Stimulated activated naive CD4-positive, alpha-beta T cell treated with Interleukin-2 at 50 U/mL for 16 hours (primary cell): ENCODE data around the gene GPR32.
"Not testable (repeated sequence)": the region's sequence is repeated elsewhere in the genome, so short reads cannot be mapped to it uniquely, and the experiment has no call there.

Experiments
- DNase-seq: peaks from one replicate; lab custom pipeline; 2025; lab: John Stamatoyannopoulos, UW

GPR32 gene

DNA sequence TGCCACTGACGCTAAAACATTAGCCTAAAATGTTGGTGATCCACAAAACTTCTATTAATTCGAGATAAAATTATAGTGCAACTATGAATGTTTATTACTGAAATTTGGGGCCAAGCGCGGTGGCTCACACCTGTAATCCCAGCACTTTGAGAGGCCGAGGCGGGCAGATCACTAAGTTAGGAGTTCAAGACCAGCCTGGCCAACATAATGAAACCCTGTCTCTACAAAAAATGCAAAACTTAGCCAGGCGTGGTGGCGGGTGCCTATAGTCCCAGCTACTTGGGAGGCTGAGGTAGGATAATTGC, 13.5 kb downstream of the GPR32 start:
- DNase-seq = not testable (repeated sequence)

DNA sequence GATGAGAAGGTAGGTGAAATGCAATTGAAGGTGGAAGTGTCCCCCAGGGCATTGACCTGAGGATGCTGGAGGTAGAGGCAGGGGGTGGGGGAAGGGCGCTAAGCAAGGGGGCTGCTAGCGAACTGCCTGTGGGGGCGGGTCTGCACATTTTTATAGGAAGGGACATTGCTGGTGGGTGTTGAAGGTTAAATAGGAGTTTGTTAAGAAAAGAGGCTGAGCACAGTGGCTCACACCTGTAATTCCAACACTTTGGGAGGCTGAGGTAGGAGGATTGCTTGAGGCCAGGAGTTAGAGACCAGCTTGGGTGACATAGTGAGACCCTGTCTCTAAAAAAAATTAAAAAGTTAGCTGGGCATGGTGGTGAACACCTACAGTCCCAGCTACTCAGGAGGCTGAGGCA, 14.4 kb downstream of the GPR32 start:
- no peak for DNase-seq

DNA sequence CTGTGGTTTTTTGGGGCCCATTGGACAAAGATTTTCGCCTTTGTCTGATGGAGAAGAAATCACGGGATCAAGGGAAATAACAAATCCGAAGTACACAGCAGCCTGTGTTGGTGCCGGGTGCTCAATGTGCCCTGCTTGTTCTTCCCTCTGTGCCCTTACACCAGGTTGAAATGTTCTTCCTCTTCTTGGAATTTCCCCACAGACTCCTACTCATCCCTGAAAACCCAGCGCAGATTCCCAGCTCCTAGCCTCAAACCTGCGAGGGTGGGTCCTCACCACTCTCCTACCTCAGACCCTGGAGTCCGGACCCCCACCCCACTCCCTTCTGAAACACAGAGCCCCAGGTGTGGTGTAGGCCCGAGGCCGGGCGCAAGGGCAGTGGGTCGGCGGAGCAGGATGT, 15.1 kb downstream of the GPR32 start:
- no peak for DNase-seq

DNA sequence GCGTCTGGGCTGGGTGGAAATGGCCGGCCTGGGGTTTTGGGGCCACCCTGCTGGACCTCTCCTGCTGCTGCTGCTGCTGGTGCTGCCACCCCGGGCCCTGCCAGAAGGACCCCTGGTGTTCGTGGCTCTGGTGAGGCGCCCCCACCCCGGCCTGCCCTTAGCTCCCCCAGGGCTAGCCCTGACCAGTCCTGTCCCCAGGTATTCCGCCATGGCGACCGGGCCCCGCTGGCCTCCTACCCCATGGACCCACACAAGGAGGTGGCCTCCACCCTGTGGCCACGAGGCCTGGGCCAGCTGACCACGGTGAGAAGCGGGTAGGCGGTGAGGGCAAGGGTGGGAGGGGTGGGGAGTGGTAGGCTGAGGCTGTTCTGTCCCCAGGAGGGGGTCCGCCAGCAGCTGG, 20.1 kb downstream of the GPR32 start, which contains the start of gene ACP4:
Gene ACP4 (plus strand): TSS at position 20 of the 400 bp plus-strand sequence. CDS start 0 bp downstream, at position 20.
- DNase-seq = no peak

DNA sequence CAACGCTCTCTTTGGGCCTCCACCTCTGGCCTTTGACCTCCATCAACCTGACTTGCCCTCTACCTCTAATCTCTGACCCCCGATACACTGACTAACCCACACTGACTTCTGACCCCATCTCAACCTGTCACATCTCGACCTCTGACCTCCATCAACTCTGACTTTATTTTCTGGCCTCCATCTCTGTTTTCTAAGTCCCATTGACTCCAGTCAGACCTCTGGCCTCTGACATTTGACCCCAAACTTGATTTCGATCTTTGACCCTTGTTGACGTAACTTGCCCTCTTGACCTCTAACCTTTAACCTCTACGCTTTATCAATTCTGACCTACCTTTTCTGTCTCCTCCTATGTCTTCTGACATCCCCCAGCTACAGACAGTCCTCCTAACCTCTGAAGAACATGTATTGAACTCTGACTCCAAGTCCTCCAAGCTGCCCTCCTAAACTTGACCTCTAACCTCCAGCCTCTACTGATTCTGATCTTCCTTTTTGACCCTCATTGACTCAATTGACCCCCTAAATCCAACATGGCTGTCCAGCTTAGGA, 20.7 kb downstream of the GPR32 start:
- DNase-seq = no peak

DNA sequence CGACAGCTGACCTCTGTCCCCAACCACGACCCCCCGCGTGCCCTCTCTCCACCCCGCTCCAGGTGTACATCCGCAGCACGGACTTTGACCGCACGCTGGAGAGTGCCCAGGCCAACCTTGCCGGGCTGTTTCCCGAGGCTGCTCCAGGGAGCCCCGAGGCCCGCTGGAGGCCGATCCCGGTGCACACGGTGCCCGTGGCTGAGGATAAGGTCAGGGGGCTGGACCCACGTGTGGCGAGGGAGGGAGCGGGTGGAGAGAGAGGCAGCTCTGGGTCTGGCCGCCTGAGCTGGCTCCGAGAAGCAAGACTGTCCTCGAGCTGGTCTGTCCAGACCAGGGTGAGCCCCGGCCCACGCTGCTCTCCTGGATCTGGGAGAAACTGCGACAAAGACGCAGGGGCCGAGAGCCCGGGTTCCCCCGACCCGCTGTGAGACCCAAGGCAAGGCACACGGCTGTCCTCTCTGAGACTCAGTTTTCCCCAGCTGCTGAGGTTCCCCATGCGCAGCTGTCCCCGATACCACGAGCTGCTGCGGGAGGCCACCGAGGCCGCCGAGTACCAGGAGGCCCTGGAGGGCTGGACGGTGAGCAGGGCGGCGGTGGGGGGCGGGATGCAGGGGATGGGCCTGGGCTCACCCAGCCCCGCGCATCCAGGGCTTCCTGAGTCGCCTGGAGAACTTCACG, 21.5 kb downstream of the GPR32 start:
- DNase-seq = no peak

DNA sequence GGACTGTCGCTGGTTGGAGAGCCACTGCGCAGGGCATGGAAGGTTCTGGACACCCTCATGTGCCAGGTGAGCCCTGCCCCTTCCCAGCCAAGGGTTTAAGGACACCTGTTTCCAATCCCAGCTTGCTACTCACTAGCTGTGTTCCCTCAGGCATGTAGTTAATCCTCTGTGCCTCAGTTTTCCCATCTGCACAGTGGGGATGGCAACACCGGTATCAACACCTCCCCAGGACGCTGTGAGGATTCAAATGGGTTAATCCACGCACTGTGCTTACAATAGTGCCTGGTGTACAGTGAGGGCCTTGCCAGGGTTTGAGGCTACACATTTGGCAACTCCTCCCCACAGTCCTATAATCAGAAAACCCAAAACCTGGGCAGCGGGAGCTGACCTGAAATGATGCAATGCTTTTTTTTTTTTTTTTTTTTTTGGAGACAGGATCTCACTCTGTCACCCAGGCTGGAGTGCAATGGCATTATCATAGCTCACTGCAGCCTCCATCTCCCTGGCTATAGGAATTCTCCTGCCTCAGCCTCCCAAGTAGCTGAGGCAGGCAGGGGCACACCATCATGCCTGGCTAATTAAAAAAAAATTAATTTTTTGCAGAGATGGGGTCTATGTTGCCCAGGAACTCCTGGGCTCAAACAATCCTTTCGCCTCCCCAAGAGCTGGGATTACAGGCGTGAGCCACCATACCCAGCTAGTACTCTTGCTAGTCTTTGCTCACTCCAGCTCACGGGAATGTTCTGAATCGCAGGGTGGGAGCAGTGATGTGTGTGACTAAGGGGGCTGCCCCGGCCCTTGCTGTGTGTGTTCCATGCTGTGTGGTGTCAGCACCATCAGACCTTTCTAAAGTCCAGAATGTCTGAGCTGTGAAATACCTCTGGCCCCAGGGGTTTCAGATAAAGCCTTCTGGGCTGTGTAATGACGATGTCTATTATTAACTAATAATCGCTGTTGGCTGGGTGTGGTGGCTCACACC, 22.3 kb downstream of the GPR32 start:
- no peak for DNase-seq

DNA sequence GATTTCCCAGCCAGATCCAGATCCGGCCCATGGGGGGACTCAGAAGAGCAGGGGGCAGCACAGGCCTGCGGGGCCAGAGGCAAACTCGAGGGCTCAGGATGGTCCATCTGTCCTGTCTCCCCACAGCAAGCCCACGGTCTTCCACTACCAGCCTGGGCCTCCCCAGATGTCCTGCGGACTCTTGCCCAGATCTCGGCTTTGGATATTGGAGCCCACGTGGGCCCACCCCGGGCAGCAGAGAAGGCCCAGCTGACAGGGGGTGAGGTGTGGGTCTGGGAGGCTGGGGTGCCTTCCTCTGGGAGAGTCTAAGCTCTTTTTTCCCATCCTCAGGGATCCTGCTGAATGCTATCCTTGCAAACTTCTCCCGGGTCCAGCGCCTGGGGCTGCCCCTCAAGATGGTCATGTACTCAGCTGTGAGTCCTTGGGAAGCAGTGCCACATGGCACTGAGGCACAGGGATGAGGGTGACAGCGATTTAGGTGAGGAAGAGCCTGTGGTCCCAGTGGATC, 23.3 kb downstream of the GPR32 start:
- no peak for DNase-seq

DNA sequence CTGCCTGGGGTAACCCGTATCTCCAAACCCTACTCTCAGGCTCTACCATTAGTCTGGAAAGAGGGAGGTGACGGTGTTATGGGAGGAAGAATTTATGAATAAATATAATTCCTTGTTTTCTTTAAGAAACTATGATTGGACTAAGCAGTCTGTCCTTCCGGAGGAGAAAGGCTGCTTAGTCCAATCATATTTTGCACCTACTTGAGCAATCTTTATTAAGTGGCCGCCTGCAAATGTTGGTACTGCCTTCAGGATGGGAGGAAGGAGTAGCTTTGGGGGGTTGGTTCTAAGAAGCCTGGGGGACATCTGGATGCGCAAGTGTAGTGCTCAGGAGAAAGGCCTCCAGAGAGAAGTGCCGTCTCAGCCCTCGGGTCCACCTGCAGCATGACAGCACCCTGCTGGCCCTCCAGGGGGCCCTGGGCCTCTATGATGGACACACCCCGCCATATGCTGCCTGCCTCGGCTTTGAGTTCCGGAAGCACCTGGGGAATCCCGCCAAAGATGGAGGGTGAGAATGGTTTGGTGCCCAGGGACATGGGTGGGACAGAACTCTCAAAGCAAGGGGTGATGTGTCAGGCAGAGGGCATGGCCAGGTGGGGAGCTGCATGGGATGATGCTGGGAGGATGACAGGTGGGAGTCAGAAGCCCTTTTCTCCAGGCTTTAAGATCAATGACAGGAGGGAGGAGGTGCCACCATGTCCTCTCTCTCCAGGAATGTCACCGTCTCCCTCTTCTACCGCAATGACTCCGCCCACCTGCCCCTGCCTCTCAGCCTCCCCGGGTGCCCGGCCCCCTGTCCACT, 24.0 kb downstream of the GPR32 start:
- DNase-seq = no peak

DNA sequence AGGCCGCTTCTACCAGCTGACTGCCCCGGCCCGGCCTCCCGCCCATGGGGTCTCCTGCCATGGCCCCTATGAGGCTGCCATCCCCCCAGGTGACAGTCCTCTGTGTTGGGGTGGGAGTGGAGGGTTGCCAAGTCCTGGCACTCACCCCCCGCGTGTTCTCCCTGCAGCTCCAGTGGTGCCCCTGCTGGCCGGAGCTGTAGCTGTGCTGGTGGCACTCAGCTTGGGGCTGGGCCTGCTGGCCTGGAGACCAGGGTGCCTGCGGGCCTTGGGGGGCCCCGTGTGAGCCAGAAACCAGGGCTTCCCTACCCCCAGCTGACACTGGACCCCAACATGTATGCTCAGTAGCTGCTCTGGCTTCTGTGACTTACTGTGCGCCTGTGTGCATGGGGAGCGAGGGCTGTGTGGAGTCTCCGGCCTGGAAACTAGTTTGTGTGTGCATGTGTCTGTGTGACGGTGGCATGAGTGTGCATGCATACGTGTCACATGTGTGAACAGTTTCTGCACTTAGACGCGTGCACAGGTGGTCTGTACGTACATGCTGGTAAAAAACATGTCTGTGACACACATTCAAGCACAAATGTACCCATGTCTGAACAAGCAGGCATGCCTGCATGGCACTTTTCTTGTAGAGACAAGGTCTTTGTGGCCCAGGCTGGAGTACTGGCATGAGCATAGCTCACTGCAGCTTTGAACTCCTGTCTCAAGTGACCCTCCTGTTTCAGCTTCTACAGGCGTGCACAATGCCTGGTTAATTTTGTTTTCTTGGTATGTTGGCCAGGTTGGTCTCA, 24.8 kb downstream of the GPR32 start:
- DNase-seq = no peak

DNA sequence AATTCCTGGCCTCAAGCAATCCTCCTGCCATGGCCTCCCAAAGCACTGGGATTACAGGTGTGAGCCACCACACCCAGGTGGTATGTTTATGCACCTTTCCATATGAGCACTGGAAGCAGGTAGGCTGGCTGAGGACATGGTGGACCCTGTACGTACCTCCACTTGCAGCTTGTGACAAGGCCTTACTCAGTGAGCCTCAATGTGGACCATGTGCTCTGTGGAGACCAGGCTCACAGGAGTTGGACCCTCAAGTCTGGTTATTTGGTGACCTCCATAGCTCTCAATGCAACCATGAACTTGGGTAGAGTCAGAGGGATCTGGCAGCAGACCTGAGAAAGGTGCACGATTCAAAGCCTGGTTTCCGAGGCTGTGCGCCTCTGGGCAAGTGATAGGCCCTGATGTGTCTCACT, 25.4 kb downstream of the GPR32 start:
- DNase-seq = no peak

DNA sequence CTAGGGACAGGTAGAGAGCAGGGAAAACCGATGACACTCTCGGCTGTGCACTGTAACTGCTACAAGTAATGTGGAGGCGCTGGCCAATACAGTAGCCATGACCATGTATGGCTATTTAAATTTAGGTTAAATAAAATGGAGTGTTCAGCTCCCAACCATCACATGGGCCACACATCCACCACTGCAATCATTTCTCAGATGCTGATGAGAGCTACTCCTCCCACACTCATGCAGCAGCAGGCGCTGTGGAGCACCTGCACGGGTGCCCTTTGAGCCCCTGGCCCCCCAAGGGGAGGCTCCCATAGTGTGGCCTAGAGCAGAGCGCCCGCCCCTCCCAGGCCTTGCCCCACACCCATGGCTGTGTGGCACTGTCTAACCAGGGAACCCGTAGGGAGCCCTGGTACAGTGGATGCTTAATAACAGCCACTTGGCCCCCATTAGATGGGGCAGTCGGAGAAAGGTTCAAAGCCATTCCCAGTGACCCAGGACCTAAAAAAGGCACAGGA, 25.9 kb downstream of the GPR32 start:
- no peak for DNase-seq

DNA sequence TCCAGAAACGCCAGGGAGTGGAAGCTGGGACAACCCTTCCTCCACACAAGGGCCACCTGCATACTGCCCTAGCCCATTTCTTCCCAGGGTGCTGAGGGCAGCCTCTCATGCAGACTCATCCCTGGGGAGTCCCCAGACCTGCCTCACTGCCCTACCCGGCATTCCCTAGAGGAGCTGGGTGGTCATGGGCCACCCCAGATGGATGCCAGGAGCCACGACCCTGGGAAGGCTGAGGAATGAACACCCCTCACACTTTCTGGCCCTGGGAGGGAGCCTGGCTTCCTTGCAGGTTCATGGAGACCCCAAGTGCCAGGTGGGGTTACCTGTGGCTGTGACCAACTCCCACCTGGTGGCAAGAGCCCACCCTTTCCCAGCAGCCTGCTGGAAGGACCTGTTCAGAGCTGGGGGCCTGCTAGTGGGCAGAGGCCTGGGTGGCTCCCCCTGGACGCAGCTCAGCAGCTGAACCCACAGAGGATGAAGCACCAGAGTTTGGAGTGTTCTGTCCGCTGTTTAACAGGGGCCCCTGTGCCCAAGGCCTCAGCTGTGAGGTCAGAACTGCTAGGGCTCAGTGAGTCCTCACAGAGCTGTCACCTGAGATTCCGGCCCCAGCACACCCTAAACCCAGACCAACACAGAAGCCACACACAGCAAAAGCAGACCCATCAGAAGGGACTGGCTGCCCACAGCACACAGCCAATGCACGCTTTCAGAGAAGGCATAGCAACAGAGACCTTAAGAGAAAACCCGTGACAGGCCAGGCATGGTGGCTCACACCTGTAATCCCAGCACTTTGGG, 26.6 kb downstream of the GPR32 start:
- no peak for DNase-seq

DNA sequence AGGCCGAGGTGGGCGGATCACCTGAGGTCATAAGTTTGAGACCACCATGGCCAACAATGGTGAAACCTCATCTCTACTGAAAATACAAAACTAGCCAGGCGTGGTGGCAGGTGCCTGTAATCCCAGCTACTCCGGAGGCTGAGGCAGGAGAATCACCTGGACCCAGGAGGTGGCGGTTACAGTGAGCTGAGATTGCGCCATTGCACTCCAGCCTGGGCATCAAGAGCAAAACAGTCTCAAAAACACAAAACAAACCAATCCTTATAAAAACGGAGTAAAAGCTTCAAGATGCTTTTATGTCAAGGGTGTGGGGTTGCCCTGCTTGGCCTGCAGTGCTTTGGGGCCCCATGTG, 27.1 kb downstream of the GPR32 start:
- no peak for DNase-seq

DNA sequence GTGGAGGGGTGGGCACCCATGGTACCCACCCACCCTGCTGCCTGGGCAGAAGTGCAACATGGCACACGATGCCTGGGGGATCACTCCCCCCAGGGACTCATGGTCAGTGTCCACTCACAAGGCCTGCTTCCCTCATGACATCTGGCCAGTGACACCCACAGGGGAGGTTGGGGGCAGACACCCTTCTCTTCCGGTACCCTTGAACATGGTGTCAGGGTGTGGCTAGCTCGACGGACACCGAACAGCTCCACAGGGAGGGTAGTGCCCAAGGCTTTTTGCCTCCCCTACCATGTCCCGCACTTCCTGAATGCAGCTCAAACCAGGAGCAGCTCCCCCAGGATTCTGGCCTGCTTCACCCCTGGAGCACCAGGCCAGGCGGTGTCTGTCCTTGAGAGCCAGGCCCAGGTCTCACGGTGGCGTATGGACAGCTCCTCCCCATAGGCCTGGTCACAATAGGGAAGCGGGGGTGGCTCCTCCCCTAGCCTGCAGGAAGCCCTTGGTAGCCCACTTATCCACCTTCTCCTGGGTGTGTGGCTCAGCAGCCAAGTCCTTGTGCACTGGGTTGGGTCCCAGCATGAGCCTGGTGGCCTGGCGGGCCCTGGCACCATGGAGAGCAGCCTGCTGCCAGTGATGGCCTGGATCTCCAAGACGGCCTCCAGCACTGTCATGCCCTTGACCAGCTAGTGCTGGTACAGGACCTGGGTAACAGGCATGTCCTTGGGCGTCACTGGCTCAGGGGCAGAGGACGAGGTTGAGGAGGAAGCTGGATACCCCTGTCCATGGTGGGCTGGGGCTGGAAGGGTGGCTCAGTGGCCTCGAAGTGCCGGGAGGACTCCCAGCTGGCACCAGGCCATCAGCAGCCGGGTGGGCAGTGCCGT, 27.8 kb downstream of the GPR32 start:
- DNase-seq = no peak

DNA sequence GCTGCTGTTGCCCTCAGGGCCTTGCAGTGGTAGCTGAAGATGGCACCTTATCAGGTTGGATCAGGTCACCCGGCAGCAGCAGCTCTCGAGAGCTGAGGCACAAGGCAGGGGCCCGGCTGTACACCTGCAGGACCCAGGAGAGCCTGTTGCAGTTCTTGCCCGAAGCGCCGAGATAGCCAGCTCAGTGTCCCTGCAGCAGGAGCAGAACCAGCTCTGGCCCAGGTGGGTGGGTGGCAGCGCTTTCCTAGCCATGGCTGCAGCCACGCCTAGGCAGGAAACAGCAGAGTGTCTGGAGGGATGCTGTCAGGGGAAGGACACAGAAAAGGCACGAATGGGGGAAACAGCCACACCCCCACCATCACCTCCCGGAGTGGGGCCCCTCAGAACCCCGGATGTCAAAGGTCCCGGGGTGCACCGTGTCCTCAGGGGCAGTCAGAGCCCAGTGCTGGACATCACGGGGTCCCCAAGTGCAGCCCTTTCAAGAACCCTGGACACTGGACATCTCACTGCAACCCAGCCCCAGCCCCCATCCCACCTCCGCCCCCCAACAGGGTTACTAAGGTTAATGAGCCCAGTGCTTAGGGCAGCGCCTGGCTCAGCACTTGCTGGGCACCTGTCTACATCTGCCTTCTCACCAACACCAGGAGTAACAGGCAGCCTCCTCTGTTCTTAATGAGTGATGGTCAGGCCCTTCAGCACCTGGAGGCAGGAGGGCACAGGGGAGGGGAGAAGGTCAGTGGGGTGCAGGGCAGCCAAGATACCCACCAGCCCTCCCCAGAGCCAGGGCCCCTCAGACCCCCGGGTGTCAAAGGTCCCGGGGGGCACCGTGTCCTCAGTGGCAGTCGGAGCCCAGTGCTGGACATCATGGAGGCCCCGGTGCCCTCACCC, 28.6 kb downstream of the GPR32 start:
- no peak for DNase-seq

DNA sequence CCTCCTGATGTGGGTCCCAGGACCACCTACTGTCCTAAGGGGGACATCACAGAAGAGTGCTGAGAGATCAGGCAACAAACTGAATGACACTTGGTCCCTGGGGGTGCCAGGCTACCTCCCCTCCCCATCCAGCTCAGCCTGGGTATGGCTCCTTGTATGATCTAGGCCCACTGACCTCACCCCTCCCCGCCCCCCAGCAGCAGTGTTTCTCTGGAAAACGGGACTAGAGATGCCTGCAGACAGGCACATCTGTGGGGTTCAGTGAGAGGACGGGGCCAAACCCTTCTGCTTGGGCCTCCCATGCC, 29.2 kb downstream of the GPR32 start:
- no peak for DNase-seq

DNA sequence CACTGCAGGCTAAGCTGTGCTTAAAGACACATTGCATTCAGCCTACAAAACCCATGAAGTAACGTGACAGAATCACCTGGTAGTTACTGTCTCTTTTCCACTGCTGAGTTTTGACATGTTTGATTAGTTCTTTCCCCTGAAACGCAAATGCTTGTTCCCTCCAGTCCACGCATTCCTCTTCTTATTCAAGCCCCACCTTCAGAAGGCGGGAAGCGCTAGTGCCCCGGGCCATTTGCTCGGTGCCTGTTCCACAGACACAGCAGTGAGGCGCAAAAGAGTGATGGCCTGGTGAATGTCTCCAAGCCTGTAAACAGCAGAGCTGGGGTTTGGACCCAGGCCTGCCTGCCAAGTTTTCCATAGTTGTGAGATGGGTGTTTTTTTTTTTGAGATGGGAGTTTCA, 30.8 kb downstream of the GPR32 start:
- DNase-seq = no peak
